GM21381 (cell line): ENCODE results near the gene CENPU.

ENCODE experiments used
- ATAC-seq: cut with Tn5 transposase; IDR thresholded peaks from one replicate; pipeline ENCODE4 v1.9.1; 2021; ENCODE audit warnings: mild to moderate bottlenecking, moderate library complexity; ENCODE audit not compliant: unreplicated experiment

CENPU gene

DNA sequence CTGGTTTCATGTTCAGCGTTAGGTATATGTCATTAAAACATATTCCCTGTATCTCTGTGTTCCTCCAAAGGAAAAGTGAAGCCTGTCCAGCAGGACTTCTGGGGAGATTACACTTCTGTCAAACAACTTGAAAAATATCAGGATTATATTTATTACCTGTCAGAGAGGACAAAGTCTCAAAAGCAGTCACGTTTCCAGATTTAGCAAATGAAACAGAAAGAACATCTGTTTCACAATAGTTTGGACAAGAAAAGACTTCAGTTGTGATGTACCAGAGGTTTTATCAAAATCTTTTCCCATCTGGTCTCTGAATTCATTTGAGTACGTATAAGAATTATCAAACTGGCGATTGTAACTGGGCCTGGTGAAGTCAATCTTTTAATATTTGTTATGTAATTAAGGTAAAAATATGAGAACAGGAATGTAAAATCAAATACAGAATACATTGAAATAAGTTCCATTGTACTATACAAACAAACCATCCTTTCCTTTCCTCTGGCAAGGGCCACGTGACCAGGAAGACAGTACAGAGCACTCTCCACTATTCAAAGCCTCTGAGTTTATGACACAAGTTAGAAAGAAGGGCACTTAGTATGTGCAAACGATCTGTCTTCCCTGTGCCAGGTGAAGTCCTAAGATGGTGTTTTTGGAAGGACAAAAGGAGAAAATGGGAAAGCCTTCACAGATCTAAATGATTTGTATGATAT is 87.8 kb downstream of the CENPU start:
- no peak for ATAC-seq

DNA sequence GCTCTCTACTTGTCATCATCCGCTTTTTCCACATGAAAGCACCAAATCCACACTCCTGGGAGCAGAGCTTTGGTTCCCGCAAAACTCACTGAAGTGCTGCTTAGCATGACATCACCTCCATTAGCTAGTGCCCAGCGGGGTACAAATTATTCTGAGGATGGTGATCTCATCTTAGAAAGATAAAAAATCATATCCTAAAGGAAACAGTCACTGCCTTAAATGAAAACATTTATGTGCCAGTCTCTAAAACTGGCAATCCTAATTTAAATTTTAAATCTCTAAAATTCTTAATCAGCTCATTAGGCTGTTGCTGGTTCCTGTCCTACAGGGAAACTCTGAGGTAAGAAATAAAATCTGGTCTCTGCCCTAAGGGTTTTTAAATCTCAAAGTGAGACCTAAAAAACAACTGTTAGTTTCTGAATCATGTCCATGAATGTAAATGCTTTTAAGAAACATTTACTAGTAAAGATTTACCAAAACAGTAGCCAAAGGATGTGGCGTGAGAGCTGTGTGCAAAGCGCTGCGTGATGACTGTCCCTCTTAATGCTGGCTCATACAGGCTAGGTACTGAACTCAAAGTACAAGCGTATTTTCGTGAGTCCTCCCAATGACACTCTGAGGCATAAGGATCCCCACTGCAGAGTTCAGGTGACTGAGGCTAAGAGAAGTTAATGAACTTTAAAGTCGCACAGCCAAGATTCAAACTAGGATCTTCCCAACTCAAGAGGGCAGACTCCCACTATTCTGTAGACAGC is 89.2 kb downstream of the CENPU start:
- no peak for ATAC-seq
